Esophagus (tissue), 2 donors: Measurements from ENCODE around the gene FAM241B. TPM values are rescaled to one million over a fixed set of nuclear protein-coding genes. Genes with fewer than 3 reads are reported as not detected.

ENCODE experiments used
- H3K27ac ChIP-seq, 2 donors: one replicate each; pipeline ENCODE4 v1.5.1; 2013; ENCODE audit warnings: low read depth in 2 of 2, mild to moderate bottlenecking in 2 of 2, inconsistent platforms in 1 of 2, low read length in 1 of 2, moderate library complexity in 1 of 2
- H3K27me3 ChIP-seq, 2 donors: one replicate each; pipeline ENCODE4 v1.6.1; 2013; ENCODE audit warnings: low read length in 2 of 2, control low read depth in 1 of 2, mild to moderate bottlenecking in 1 of 2; ENCODE audit not compliant: insufficient read depth in 2 of 2, control insufficient read depth in 1 of 2
- H3K36me3 ChIP-seq, 2 donors: one replicate each; pipeline ENCODE4 v1.6.1; 2013; ENCODE audit warnings: low read length in 1 of 2; ENCODE audit not compliant: control insufficient read depth in 2 of 2, insufficient read depth in 2 of 2
- H3K4me1 ChIP-seq, 2 donors: one replicate each; pipeline ENCODE4 v1.6.1; 2013; ENCODE audit warnings: low read length in 1 of 2; ENCODE audit not compliant: control insufficient read depth in 2 of 2, insufficient read depth in 2 of 2
- H3K4me3 ChIP-seq, 2 donors: one replicate each; pipeline ENCODE4 v1.5.1; 2013; ENCODE audit warnings: low read length in 2 of 2, mild to moderate bottlenecking in 2 of 2, low read depth in 1 of 2, moderate library complexity in 1 of 2
- H3K9me3 ChIP-seq, 2 donors: one replicate each; pipeline ENCODE4 v1.6.1; 2013; ENCODE audit warnings: mild to moderate bottlenecking in 2 of 2, low read depth in 1 of 2, low read length in 1 of 2, moderate library complexity in 1 of 2; ENCODE audit not compliant: control insufficient read depth in 2 of 2, insufficient read depth in 1 of 2
- WGBS, 2 donors: extraction: QIAGEN DNeasy Blood & Tissue Kit; methylation state at CpG; one replicate each; pipeline ENCODE4 v1.1.7; 2013; 5-methylcytosine and 5-hydroxymethylcytosine counted together
- polyA plus RNA-seq, 2 donors: library from polyadenylated mRNA; stranded (reverse); fragments of 200-250 nt; gene quantifications; one replicate each; pipeline ENCODE4 v1.2.3, GENCODE V29; 2013
- donor health status: healthy with polysubstance abuse.
- donor health status: Bipolar disorder and iron deficiency.

Gene FAM241B
- polyA plus RNA-seq, 2 donors, result 4.3 to 5.2 TPM

GRCh38 chr10:69646185-69647060 lies 16.4 kb downstream of the FAM241B start:
- Histone ChIP-seq H3K9me3 (no peaks in the 10 kb centered on the region), H3K4me1 (peaks cover 0 to 3% of the 10 kb centered on the region in 2 donors), H3K4me3 (no peak overlapping the region), H3K36me3 (no peaks in the 10 kb centered on the region), H3K27me3 (no peaks in the 10 kb centered on the region), H3K27ac (no peak overlapping the region)
- WGBS, 2 donors, result 68 to 70% methylated on average over 11 of the region's 11 CpGs

DNA sequence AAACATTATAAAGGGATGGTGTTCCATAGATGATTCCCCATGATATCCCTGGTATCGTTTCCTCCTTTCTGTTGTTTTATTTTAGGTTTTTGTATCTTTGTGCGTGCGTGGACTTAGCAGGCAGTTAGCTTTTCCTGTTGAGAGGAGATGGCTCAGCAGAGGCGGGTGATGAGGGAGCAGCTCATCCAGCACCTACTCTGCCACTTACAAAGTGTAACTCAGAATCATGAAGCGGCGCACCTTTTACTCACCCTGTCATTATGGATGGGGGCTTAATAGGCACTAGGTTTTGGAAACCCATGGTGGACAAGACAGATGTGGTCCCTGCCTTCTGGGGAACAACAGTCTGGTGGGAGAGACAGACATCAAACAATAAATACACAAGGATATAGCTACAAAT lies 17.1 kb downstream of the FAM241B start:
- no peak overlapping the region for H3K4me3 ChIP-seq
- no peaks in the 10 kb centered on the region for H3K4me1 ChIP-seq
- no peaks in the 10 kb centered on the region for H3K9me3 ChIP-seq
- H3K27me3 ChIP-seq, result no peaks in the 10 kb centered on the region
- H3K36me3 ChIP-seq, result no peaks in the 10 kb centered on the region
- WGBS, 2 donors, result 81 to 86% methylated on average over 6 of the region's 6 CpGs
- H3K27ac ChIP-seq, result no peak overlapping the region

DNA sequence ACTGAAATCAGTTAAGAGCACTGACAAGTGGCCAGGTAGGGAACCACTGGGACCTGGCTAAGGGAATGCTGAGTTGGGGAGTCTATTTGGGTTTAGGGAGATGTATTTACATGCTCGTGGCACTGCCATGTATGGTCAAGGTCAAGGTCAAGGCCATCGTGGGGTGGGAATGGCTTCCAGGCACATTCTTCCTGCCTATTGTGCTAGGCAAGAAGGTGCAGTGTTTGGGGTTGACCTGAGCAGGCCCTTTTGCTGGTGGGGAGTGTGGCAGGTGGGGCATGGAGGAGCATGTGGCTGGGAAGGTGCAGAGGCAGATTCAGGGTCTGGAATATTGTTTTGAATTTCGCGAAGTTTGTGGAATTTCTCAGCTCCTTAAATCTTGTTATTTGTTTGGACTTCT lies 17.8 kb downstream of the FAM241B start:
- Histone ChIP-seq H3K27me3 (no peaks in the 10 kb centered on the region), H3K9me3 (no peaks in the 10 kb centered on the region), H3K4me1 (no peaks in the 10 kb centered on the region), H3K36me3 (no peaks in the 10 kb centered on the region), H3K27ac (no peak overlapping the region), H3K4me3 (no peak overlapping the region)
- WGBS, 2 donors, result 66 to 71% methylated on average over 4 of the region's 4 CpGs

DNA sequence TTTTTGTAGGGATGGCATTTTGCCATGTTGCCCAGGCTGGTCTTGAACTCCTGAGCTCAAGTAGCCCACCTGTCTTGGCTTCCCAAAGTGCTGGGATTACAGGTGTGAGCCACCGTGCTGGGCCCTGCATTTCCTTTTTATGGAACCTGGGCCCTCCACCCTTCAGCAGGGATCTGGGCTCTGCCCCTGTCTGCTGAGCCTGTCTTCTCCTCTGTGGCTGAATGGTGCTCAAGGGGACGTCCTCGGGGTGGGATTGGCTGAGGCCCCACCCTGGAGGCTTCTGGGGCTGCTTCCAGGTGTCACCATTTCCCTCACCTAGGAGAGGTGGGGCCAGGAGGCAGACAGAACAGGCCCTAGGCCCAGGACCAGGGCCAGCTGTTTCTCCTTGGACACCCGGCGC lies 18.4 kb downstream of the FAM241B start:
- Histone ChIP-seq H3K4me1 (no peaks in the 10 kb centered on the region), H3K27ac (no peak overlapping the region), H3K36me3 (no peaks in the 10 kb centered on the region), H3K27me3 (no peaks in the 10 kb centered on the region), H3K9me3 (no peaks in the 10 kb centered on the region), H3K4me3 (no peak overlapping the region)
- 65 to 76% methylated on average over 5 of the region's 5 CpGs for WGBS, 2 donors

- WGBS, 2 donors, result 84 to 87% methylated on average over 9 of the region's 9 CpGs
- H3K36me3 ChIP-seq, result no peaks in the 10 kb centered on the region
- H3K4me3 ChIP-seq, result no peak overlapping the region
- H3K9me3 ChIP-seq, result no peaks in the 10 kb centered on the region
- no peaks in the 10 kb centered on the region for H3K27me3 ChIP-seq
- H3K27ac ChIP-seq, result no peak overlapping the region
- H3K4me1 ChIP-seq, result no peaks in the 10 kb centered on the region
Measured at GRCh38 chr10:69649786-69650550, 19.9 kb downstream of the FAM241B start.

DNA sequence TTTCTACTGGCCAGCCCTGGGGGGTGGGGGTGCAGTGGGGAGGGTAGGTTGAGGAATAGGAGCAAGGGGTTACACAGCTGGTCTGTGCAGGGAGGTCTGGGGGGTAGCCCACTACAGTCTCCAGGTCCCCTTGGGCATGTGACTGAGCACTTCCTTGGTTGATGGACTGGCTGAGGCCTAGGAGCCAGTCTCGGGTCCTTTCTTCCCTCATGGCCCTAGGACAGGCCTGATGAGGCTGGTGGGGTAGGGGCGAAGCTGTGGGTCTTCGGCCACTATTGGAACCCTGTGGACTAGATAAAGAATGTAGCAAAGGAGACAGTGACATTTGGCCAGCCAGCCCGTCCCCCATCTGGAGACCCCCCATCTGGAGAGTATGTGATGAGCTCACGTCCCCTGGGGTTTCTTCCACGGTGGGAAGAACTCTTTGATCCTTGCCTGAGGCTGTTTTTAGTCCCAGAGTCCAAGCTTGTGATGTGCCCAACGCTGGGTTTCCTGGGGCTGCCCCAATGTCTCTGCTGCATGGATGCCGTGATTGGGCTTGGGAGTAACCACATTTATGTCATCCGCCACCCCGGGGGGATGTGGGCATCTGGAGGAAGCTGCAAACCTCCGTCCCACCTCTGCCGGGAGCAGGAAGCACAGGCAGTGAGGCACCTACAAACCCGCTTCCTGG lies 20.7 kb downstream of the FAM241B start:
- 67% methylated on average over 13 of the region's 13 CpGs for WGBS, 2 donors
- Histone ChIP-seq H3K9me3 (no peaks in the 10 kb centered on the region), H3K4me3 (no peak overlapping the region), H3K27ac (no peak overlapping the region), H3K27me3 (no peaks in the 10 kb centered on the region), H3K36me3 (no peaks in the 10 kb centered on the region), H3K4me1 (no peaks in the 10 kb centered on the region)

DNA sequence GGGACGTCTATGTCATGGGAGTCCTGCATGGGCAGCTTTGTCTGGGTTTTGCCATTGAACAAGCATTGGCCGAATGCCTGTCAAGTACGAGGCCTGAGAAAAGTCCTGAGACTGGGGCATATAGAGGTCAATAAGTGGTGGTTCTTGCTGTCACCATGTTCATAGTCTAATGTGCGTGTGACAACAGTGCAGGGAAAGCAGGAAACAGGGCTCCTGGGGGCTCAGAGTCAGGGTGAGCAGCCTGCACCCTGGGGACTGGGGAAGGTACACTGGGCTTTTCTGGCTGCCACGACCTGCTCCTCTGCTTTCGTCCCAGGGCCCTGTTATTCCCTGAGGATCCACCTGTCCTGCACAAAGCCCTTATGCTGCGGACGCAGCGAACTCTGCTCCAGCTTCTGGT lies 21.3 kb downstream of the FAM241B start:
- Histone ChIP-seq H3K27me3 (no peaks in the 10 kb centered on the region), H3K27ac (no peak overlapping the region), H3K4me3 (no peak overlapping the region), H3K36me3 (no peaks in the 10 kb centered on the region), H3K9me3 (no peaks in the 10 kb centered on the region), H3K4me1 (no peaks in the 10 kb centered on the region)
- WGBS, 2 donors, result 79 to 86% methylated on average over 9 of the region's 9 CpGs

DNA sequence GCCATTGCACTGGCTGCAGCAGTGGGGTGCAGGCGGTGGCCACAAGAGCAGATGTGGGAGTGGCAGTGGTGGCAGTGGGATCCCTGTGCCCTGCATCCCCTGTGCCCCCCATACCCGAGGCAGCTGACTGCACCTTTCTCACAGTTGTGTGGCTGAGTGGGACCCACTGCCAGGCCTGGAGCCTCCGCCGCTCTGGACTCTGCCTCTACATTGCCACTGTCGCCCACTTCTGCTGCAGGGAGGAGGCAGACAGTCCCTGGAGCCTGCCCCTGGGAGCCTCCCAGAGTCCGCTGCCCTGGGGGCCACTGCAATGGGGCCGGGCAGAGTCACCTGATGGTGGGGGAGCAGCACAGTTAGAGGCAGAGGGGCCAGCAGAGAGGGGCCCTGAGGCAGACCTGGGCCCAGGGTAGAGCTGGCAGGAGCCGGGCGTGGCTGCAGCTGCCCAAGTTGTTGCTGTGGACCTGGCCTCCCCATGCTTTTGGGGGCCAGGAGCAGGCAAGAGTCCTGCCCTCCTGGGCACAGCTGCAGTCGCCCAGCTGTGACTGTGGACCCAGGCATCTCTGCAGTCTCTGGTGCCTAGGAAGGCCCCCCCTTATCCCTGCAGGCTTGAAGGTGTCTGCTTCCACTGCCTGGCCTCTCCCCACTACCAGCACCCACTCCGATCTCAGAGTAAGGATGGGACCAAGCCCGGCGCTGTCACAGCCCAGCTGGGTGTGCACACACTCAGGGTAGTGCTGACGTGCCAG lies 22.2 kb downstream of the FAM241B start:
- no peaks in the 10 kb centered on the region for H3K36me3 ChIP-seq
- no peak overlapping the region for H3K27ac ChIP-seq
- H3K27me3 ChIP-seq, result no peaks in the 10 kb centered on the region
- 92% methylated on average over 13 to 14 of the region's 14 CpGs for WGBS, 2 donors
- H3K4me3 ChIP-seq, result no peak overlapping the region
- H3K4me1 ChIP-seq, result no peaks in the 10 kb centered on the region
- H3K9me3 ChIP-seq, result no peaks in the 10 kb centered on the region

GRCh38 chr10:69652857-69653199 lies 22.8 kb downstream of the FAM241B start:
- H3K36me3 ChIP-seq, result no peaks in the 10 kb centered on the region
- no peaks in the 10 kb centered on the region for H3K4me1 ChIP-seq
- no peak overlapping the region for H3K27ac ChIP-seq
- no peaks in the 10 kb centered on the region for H3K27me3 ChIP-seq
- WGBS, 2 donors, result 93 to 94% methylated on average over 3 of the region's 3 CpGs
- H3K9me3 ChIP-seq, result no peaks in the 10 kb centered on the region
- H3K4me3 ChIP-seq, result no peak overlapping the region
